Endothelial cell of umbilical vein (primary cell): ENCODE results near the gene ADARB2. TPM values are rescaled to one million over a fixed set of nuclear protein-coding genes. Genes with fewer than 3 reads are reported as not detected.

Experiments
- BruUV-seq: library from RNA; stranded (reverse); fragments of 400-500 nt; replicated peaks from 2 replicates; lab custom pipeline; 2021; lab: Mats Ljungman, UMichigan
- CTCF ChIA-PET: fragments of 300-600, 350-600 bp; sonication (Branson Sonifier 250); formaldehyde crosslinking; loops from one replicate; lab custom pipeline; 2021; ENCODE audit warnings: antibody characterized with exemption, inconsistent platforms; lab: Charles Lee
- POLR2A ChIA-PET: fragments of 300-600, 350-600 bp; sonication (Branson Sonifier 250); formaldehyde crosslinking; loops from one replicate; lab custom pipeline; 2021; ENCODE audit warnings: antibody characterized with exemption, inconsistent platforms; lab: Charles Lee
- DNase-seq: peaks from one replicate; pipeline ENCODE4 v3.0.0-alpha.2; 2011; ENCODE audit warnings: low read depth, low spot score
- FAIRE-seq: peaks from 2 replicates; lab custom pipeline; 2011; peaks lifted over from hg19 to GRCh38; lab: Jason Lieb, UNC
- H2AFZ ChIP-seq: 2 replicates; pipeline ENCODE4 v1.6.0; 2012; ENCODE audit warnings: low read depth, low read length, control low read depth, inconsistent platforms
- H3K27ac ChIP-seq: 2 replicates; pipeline ENCODE4 v1.5.1; 2011; ENCODE audit warnings: low read depth, mild to moderate bottlenecking, control low read depth, low read length, moderate library complexity; ENCODE audit not compliant: insufficient read depth
- H3K27me3 ChIP-seq, 2 experiments: 2 replicates each; pipeline versions ENCODE4 v1.6.0 to v1.6.1; 2011; ENCODE audit warnings: low read length in 2 of 2, mixed read lengths in 1 of 2; ENCODE audit not compliant: control insufficient read depth in 2 of 2, insufficient read depth in 2 of 2
- H3K36me3 ChIP-seq, 2 experiments: 2 replicates in 1 of 2; 3 replicates in 1 of 2; pipeline ENCODE4 v1.5.1; 2011; ENCODE audit warnings: low read length in 2 of 2, mild to moderate bottlenecking in 1 of 2, moderate library complexity in 1 of 2; ENCODE audit not compliant: control insufficient read depth in 2 of 2, insufficient read depth in 2 of 2; ENCODE audit errors: extremely low read depth in 1 of 2
- H3K4me1 ChIP-seq: 3 replicates; pipeline ENCODE4 v1.5.1; 2011; ENCODE audit warnings: mild to moderate bottlenecking, low read length; ENCODE audit not compliant: control insufficient read depth, insufficient read depth; ENCODE audit errors: extremely low read depth
- H3K4me2 ChIP-seq: 2 replicates; pipeline ENCODE4 v1.6.1; 2011; ENCODE audit warnings: low read length, control low read depth, mixed read lengths; ENCODE audit not compliant: insufficient read depth
- H3K4me3 ChIP-seq, 3 experiments: fragments of 200-600 bp in 1 of 3; sonication (generic), shearing (Covaris generic) in 1 of 3; replicated peaks in 1 of 3; 2 replicates each; pipeline ENCODE4 v1.5.1; 2011 to 2016; ENCODE audit warnings: control low read depth in 3 of 3, low read length in 3 of 3, mild to moderate bottlenecking in 2 of 3, inconsistent platforms in 1 of 3, low read depth in 1 of 3, moderate library complexity in 1 of 3; ENCODE audit not compliant: insufficient read depth in 1 of 3
- H3K79me2 ChIP-seq: 2 replicates; pipeline ENCODE4 v1.6.0; 2012; ENCODE audit warnings: low read length, inconsistent platforms; ENCODE audit not compliant: control insufficient read depth, insufficient read depth
- H3K9ac ChIP-seq: replicated peaks from 2 replicates; pipeline ENCODE3; 2011; ENCODE audit warnings: low read length, control low read depth; ENCODE audit not compliant: insufficient read depth; ENCODE audit errors: extremely low read depth
- H3K9me1 ChIP-seq: replicated peaks from 3 replicates; pipeline ENCODE4 v1.6.0; 2011; ENCODE audit warnings: mild to moderate bottlenecking, low read length; ENCODE audit not compliant: control insufficient read depth, insufficient read depth; ENCODE audit errors: extremely low read depth
- H3K9me3 ChIP-seq: replicated peaks from 2 replicates; pipeline ENCODE4 v1.5.1; 2012; ENCODE audit warnings: low read length, inconsistent platforms; ENCODE audit not compliant: control insufficient read depth, insufficient read depth
- H4K20me1 ChIP-seq: replicated peaks from 2 replicates; pipeline ENCODE3; 2011; ENCODE audit warnings: mild to moderate bottlenecking, low read length; ENCODE audit not compliant: control insufficient read depth, insufficient read depth; ENCODE audit errors: extremely low read depth
- CTCF ChIP-seq, 2 donors: IDR thresholded peaks; 1 replicate in 1 of 2; 2 replicates in 1 of 2; pipeline ENCODE4 v1.5.1; 2011; ENCODE audit warnings: low read length in 2 of 2, mild to moderate bottlenecking in 2 of 2, moderate library complexity in 2 of 2, control low read depth in 1 of 2, inconsistent platforms in 1 of 2, low read depth in 1 of 2; ENCODE audit not compliant: insufficient read depth in 1 of 2; ENCODE audit errors: extremely low read depth in 1 of 2
- EZH2 ChIP-seq: IDR thresholded peaks from 2 replicates; pipeline ENCODE4 v1.6.1; 2012; ENCODE audit warnings: borderline replicate concordance, low read depth, mild to moderate bottlenecking, moderate library complexity, low read length, inconsistent platforms; ENCODE audit not compliant: severe bottlenecking
- FOS ChIP-seq: IDR thresholded peaks from 2 replicates; pipeline ENCODE4 v1.6.1; 2011; ENCODE audit warnings: mild to moderate bottlenecking, low read length, moderate library complexity, borderline replicate concordance; ENCODE audit not compliant: insufficient read depth
- GATA2 ChIP-seq: IDR thresholded peaks from 2 replicates; pipeline ENCODE4 v1.7.0; 2011; ENCODE audit warnings: low read depth, mild to moderate bottlenecking, moderate library complexity, mixed read lengths, low read length; ENCODE audit not compliant: insufficient read length, insufficient read depth
- JUN ChIP-seq: IDR thresholded peaks from 2 replicates; pipeline ENCODE4 v1.6.1; 2011; ENCODE audit warnings: borderline replicate concordance, low read depth; ENCODE audit not compliant: insufficient read length, insufficient read depth
- MAX ChIP-seq: IDR thresholded peaks from 2 replicates; pipeline ENCODE4 v1.6.1; 2011; ENCODE audit not compliant: insufficient read depth, insufficient read length
- MYC ChIP-seq: IDR thresholded peaks from one replicate; pipeline ENCODE4 v1.6.1; 2011; ENCODE audit warnings: mild to moderate bottlenecking, low read depth, low read length
- POLR2A ChIP-seq: IDR thresholded peaks from 2 replicates; pipeline ENCODE4 v1.6.1; 2012; ENCODE audit warnings: low read depth, mild to moderate bottlenecking, control low read depth, low read length
- POLR2AphosphoS5 ChIP-seq: IDR thresholded peaks from 2 replicates; pipeline ENCODE4 v1.6.1; 2012; ENCODE audit warnings: low read depth, mild to moderate bottlenecking, control low read depth, low read length, moderate library complexity; ENCODE audit not compliant: insufficient read depth
- dilution Hi-C: fragments of 300-500 bp; cut with MboI; formaldehyde crosslinking; loops from one replicate; pipeline ENCODE4 v1.15.0; 2019; ENCODE audit warnings: low sequenced_read_pairs; ENCODE audit not compliant: extremely low pct_ligation_motif_present
- intact Hi-C: fragments of 100-400 bp; cut with micrococcal nuclease; formaldehyde crosslinking; loops from one replicate; pipeline ENCODE4 v1.10.0; 2022
- polyA plus RNA-seq, 4 experiments: library from polyadenylated mRNA; depleted of rRNA in 3 of 4; stranded (reverse) in 3 of 4; unstranded in 1 of 4; fragments of >200 nt; gene quantifications; 2 replicates each; pipeline versions ENCODE4 v1.2.1 to v1.2.3, GENCODE V29; 2011 to 2012; ENCODE audit warnings: missing spikeins in 1 of 4
- total RNA-seq: library from RNA; stranded (reverse); gene quantifications from 2 replicates; pipeline ENCODE4 v1.2.3, GENCODE V29; 2021

Gene ADARB2
- total and polyA plus RNA-seq, 2 donors (not counting 3 experiments of a cell fraction or from before 2014, with no cell fraction given) = not detected

GRCh38 chr10:1509011-1509530 lies 228.3 kb downstream of the ADARB2 start:
- no peak overlapping the region for H3K27ac ChIP-seq
- H2AFZ ChIP-seq = no peak overlapping the region
- no peaks in the 10 kb centered on the region for H3K4me1 ChIP-seq
- DNase-seq = no peak
- no peaks in the 10 kb centered on the region for H4K20me1 ChIP-seq
- CTCF ChIA-PET = no interaction called here
- dilution Hi-C loops = no loop called here
- TF ChIP-seq FOS (no peak), POLR2AphosphoS5 (no peak), POLR2A (no peak), GATA2 (no peak), EZH2 (no peak), MYC (no peak), CTCF (IDR thresholded peaks at IDR 0.05; ENCODE audit: extremely low read depth in 1 of 2, insufficient read depth in 1 of 2, low read depth in 1 of 2, low read length in 2 of 2) (no peak), JUN (no peak), MAX (no peak)
- no peaks in the 10 kb centered on the region for H3K27me3 ChIP-seq
- no peaks in the 10 kb centered on the region for H3K36me3 ChIP-seq
- no peaks in the 10 kb centered on the region for H3K79me2 ChIP-seq
- no TSS peak for BruUV-seq
- POLR2A ChIA-PET = no interaction called here
- intact Hi-C loops = no loop called here
- no peak overlapping the region for H3K9ac ChIP-seq
- peaks cover 15% of the 10 kb centered on the region for H3K9me3 ChIP-seq
- FAIRE-seq = no peak
- no peak overlapping the region for H3K4me2 ChIP-seq
- no peaks in the 10 kb centered on the region for H3K9me1 ChIP-seq
- H3K4me3 ChIP-seq = no peak overlapping the region
